Endothelial cell of hepatic sinusoid (primary cell): Measurements from ENCODE around the gene GALNTL6.
"Not testable (repeated sequence)": the region's sequence is repeated elsewhere in the genome, so short reads cannot be mapped to it uniquely, and the experiment has no call there.

Experiments
- in situ Hi-C: cut with HindIII; loops from 2 replicates; pipeline ENCODE4 v1.10.0; 2017; ENCODE audit warnings: low sequenced_read_pairs

GALNTL6 gene

GRCh38 chr4:173037242-173037641 lies 1224.0 kb downstream of the GALNTL6 start:
- in situ Hi-C loops = no loop called here

GRCh38 chr4:173038192-173038896 lies 1225.1 kb downstream of the GALNTL6 start:
- in situ Hi-C loops = no loop called here

GRCh38 chr4:173039617-173040577 lies 1226.7 kb downstream of the GALNTL6 start:
- in situ Hi-C loops = no loop called here

GRCh38 chr4:173041482-173041881 lies 1228.3 kb downstream of the GALNTL6 start:
- in situ Hi-C loops = no loop called here

- in situ Hi-C loops = not testable (repeated sequence)
Measured at GRCh38 chr4:173042139-173042538, 1228.9 kb downstream of the GALNTL6 start.

- in situ Hi-C loops = no loop called here
Measured at GRCh38 chr4:173044340-173044739, 1231.1 kb downstream of the GALNTL6 start.

GRCh38 chr4:173045571-173045970 lies 1232.4 kb downstream of the GALNTL6 start:
- in situ Hi-C loops = no loop called here

- in situ Hi-C loops = no loop called here
Measured at GRCh38 chr4:173046144-173046543, 1232.9 kb downstream of the GALNTL6 start.

- in situ Hi-C loops = no loop called here
Measured at GRCh38 chr4:173046818-173047217, 1233.6 kb downstream of the GALNTL6 start.

- in situ Hi-C loops = no loop called here
Measured at GRCh38 chr4:173051232-173051631, 1238.0 kb downstream of the GALNTL6 start.

GRCh38 chr4:173051716-173052115 lies 1238.5 kb downstream of the GALNTL6 start:
- in situ Hi-C loops = no loop called here

- in situ Hi-C loops = no loop called here
Measured at GRCh38 chr4:173052439-173052838, 1239.2 kb downstream of the GALNTL6 start.

GRCh38 chr4:173056271-173056670 lies 1243.1 kb downstream of the GALNTL6 start:
- in situ Hi-C loops = no loop called here

GRCh38 chr4:173056710-173057109 lies 1243.5 kb downstream of the GALNTL6 start:
- in situ Hi-C loops = no loop called here

GRCh38 chr4:173057442-173057841 lies 1244.2 kb downstream of the GALNTL6 start:
- in situ Hi-C loops = no loop called here

GRCh38 chr4:173057901-173058300 lies 1244.7 kb downstream of the GALNTL6 start:
- in situ Hi-C loops = no loop called here

- in situ Hi-C loops = no loop called here
Measured at GRCh38 chr4:173061160-173061559, 1248.0 kb downstream of the GALNTL6 start.

GRCh38 chr4:173073939-173074500 lies 1260.8 kb downstream of the GALNTL6 start:
- in situ Hi-C loops = no loop called here

- in situ Hi-C loops = no loop called here
Measured at GRCh38 chr4:173074501-173074946, 1261.3 kb downstream of the GALNTL6 start.

GRCh38 chr4:173076903-173077634 lies 1263.9 kb downstream of the GALNTL6 start:
- in situ Hi-C loops = no loop called here

- in situ Hi-C loops = no loop called here
Measured at GRCh38 chr4:173088144-173088543, 1274.9 kb downstream of the GALNTL6 start.
